ENCODE data around the gene TMEM170B.
"Not testable (repeated sequence)": the region's sequence is repeated elsewhere in the genome, so short reads cannot be mapped to it uniquely, and the experiment has no call there.

TMEM170B gene

GRCh38 chr6:11532097-11532496 is 5.5 kb upstream of the TMEM170B start:
- no peak for DNase-seq

- DNase-seq = no peak
These were observed 3.0 kb upstream of the TMEM170B start for GRCh38 chr6:11534561-11534960.

- peak; percentile 36 for DNase-seq
These were observed 1.7 kb upstream of the TMEM170B start for GRCh38 chr6:11535801-11536230.

- no peak for DNase-seq
These were observed 754 bp upstream of the TMEM170B start for GRCh38 chr6:11536795-11537194.

GRCh38 chr6:11538052-11538818 is 686 bp downstream of the TMEM170B start:
- no peak for DNase-seq

- DNase-seq = no peak
These were observed 1.4 kb downstream of the TMEM170B start for GRCh38 chr6:11538819-11539468.

- no peak for DNase-seq
These were observed 5.3 kb downstream of the TMEM170B start for GRCh38 chr6:11542863-11543262.

- DNase-seq = no peak
These were observed 6.5 kb downstream of the TMEM170B start for GRCh38 chr6:11543919-11544518.

GRCh38 chr6:11547846-11548245 is 10.3 kb downstream of the TMEM170B start:
- DNase-seq = not testable (repeated sequence)

GRCh38 chr6:11548578-11548977 is 11.0 kb downstream of the TMEM170B start:
- DNase-seq = not testable (repeated sequence)

GRCh38 chr6:11551053-11551452 is 13.5 kb downstream of the TMEM170B start:
- no peak for DNase-seq

GRCh38 chr6:11552442-11552841 is 14.9 kb downstream of the TMEM170B start:
- DNase-seq = no peak

GRCh38 chr6:11553824-11554223 is 16.3 kb downstream of the TMEM170B start:
- no peak for DNase-seq

GRCh38 chr6:11556309-11556708 is 18.8 kb downstream of the TMEM170B start:
- no peak for DNase-seq

- no peak for DNase-seq
These were observed 26.2 kb downstream of the TMEM170B start for GRCh38 chr6:11563793-11564192.

GRCh38 chr6:11566609-11567008 is 29.1 kb downstream of the TMEM170B start:
- DNase-seq = no peak

- no peak for DNase-seq
These were observed 33.5 kb downstream of the TMEM170B start for GRCh38 chr6:11571073-11571472.

- DNase-seq = peak; percentile 74
These were observed 38.0 kb downstream of the TMEM170B start for GRCh38 chr6:11575408-11576033.

- no peak for DNase-seq
These were observed 43.3 kb downstream of the TMEM170B start for GRCh38 chr6:11580686-11581405.

- peak; percentile 41 for DNase-seq
These were observed 46.7 kb downstream of the TMEM170B start for GRCh38 chr6:11584244-11584643.

GRCh38 chr6:11585426-11586016 is 48.0 kb downstream of the TMEM170B start:
- peak; percentile 65 for DNase-seq

GRCh38 chr6:11586117-11586516 is 48.6 kb downstream of the TMEM170B start:
- DNase-seq = no peak
